PC-9 (cell line): ENCODE results near the gene RAP1GAP2.

Experiments used
- EZH2 ChIP-seq: fragments of 200-600 bp; sonication (generic); IDR thresholded peaks from 2 replicates; pipeline ENCODE4 v1.8.0; 2017; ENCODE audit warnings: antibody characterized with exemption, low read depth
- TF ChIP-seq, protein P1 (sequence below): fragments of 200-600 bp; sonication (generic); conservative IDR thresholded peaks from 2 replicates; pipeline ENCODE4 v1.6.1; 2017; ENCODE audit warnings: mixed run types, antibody characterized with exemption, mild to moderate bottlenecking, moderate library complexity

DNA sequence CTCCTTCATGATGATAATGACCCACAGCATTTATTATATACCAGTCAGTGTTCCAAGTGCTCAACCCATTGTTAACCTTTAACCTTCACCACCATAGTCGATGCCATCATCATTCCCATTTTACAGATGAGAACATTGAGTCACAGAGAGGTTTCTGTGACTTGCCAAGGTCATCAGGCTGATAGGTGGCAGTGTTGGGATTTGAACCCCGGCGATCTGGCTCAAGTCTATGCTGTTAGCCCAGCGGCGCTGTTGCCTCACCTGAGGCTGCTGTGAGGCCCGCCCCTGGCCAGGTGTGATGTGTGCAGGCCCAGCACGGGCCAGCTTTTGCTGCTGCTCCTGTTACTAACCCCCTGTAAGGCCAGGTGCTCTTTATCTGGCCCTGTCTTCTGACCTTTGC, 166.0 kb downstream of the RAP1GAP2 start:
- TF ChIP-seq, protein P1, sequence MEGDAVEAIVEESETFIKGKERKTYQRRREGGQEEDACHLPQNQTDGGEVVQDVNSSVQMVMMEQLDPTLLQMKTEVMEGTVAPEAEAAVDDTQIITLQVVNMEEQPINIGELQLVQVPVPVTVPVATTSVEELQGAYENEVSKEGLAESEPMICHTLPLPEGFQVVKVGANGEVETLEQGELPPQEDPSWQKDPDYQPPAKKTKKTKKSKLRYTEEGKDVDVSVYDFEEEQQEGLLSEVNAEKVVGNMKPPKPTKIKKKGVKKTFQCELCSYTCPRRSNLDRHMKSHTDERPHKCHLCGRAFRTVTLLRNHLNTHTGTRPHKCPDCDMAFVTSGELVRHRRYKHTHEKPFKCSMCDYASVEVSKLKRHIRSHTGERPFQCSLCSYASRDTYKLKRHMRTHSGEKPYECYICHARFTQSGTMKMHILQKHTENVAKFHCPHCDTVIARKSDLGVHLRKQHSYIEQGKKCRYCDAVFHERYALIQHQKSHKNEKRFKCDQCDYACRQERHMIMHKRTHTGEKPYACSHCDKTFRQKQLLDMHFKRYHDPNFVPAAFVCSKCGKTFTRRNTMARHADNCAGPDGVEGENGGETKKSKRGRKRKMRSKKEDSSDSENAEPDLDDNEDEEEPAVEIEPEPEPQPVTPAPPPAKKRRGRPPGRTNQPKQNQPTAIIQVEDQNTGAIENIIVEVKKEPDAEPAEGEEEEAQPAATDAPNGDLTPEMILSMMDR: no peak
- no peak for TF ChIP-seq EZH2
